Loucy (cell line): ENCODE data around the gene ANKRD49.

ENCODE experiments used
- H2AFZ ChIP-seq: fragments of 200-600 bp; sonication (generic); 2 replicates; pipeline ENCODE4 v1.6.0; 2016; ENCODE audit warnings: antibody characterized with exemption, mild to moderate bottlenecking, low read length, moderate library complexity
- H3F3A ChIP-seq: fragments of 200-600 bp; 2 replicates; pipeline ENCODE4 v1.6.0; 2016; ENCODE audit warnings: antibody characterized with exemption, low read depth, mild to moderate bottlenecking
- H3K27me3 ChIP-seq: fragments of 200-600 bp; sonication (generic); 2 replicates; pipeline ENCODE4 v1.6.1; 2014; ENCODE audit warnings: low read length, mild to moderate bottlenecking; ENCODE audit not compliant: insufficient read depth, poor library complexity, severe bottlenecking
- H3K36me3 ChIP-seq: fragments of 200-600 bp; sonication (generic); 2 replicates; pipeline ENCODE4 v1.6.1; 2016; ENCODE audit warnings: low read length; ENCODE audit not compliant: insufficient read depth
- H3K4me1 ChIP-seq: fragments of 200-600 bp; sonication (generic); 2 replicates; pipeline ENCODE4 v1.5.1; 2014; ENCODE audit warnings: low read length, mild to moderate bottlenecking; ENCODE audit not compliant: insufficient read depth, poor library complexity, severe bottlenecking
- H3K4me2 ChIP-seq: fragments of 200-600 bp; sonication (generic); 2 replicates; pipeline ENCODE4 v1.6.0; 2014; ENCODE audit warnings: antibody characterized with exemption, low read length, low read depth, mild to moderate bottlenecking; ENCODE audit not compliant: poor library complexity, severe bottlenecking
- H3K4me3 ChIP-seq: fragments of 200-600 bp; sonication (generic); 2 replicates; pipeline ENCODE4 v1.5.1; 2014; ENCODE audit warnings: low read length, mild to moderate bottlenecking, mixed read lengths; ENCODE audit not compliant: poor library complexity, severe bottlenecking
- H3K79me2 ChIP-seq: fragments of 200-600 bp; sonication (generic); 2 replicates; pipeline ENCODE4 v1.6.1; 2014; ENCODE audit warnings: low read length; ENCODE audit not compliant: insufficient read depth
- H3K9ac ChIP-seq: fragments of 200-600 bp; sonication (generic); 2 replicates; pipeline ENCODE4 v1.6.0; 2014; ENCODE audit warnings: mild to moderate bottlenecking, low read depth, low read length, moderate library complexity; ENCODE audit not compliant: poor library complexity, severe bottlenecking
- H3K9me2 ChIP-seq: fragments of 200-600 bp; sonication (generic); replicated peaks from 2 replicates; pipeline ENCODE4 v1.6.1; 2016; ENCODE audit warnings: low read depth, low read length, mixed read lengths
- H3K9me3 ChIP-seq: fragments of 200-600 bp; sonication (generic); 2 replicates; pipeline ENCODE4 v1.6.1; 2014; ENCODE audit warnings: mild to moderate bottlenecking, antibody characterized with exemption, low read length, low read depth; ENCODE audit not compliant: insufficient read depth
- H4K20me1 ChIP-seq: fragments of 200-600 bp; sonication (generic); 2 replicates; pipeline ENCODE4 v1.6.0; 2014; ENCODE audit warnings: antibody characterized with exemption, low read length, mild to moderate bottlenecking; ENCODE audit not compliant: insufficient read depth, poor library complexity, severe bottlenecking
- CTCF ChIP-seq: fragments of 200-600 bp; sonication (generic); conservative IDR thresholded peaks from 2 replicates; pipeline ENCODE4 v1.5.1; 2014; ENCODE audit warnings: mild to moderate bottlenecking, antibody characterized with exemption, low read length
- EZH2phosphoT487 ChIP-seq: fragments of 200-600 bp; IDR thresholded peaks from 2 replicates; pipeline ENCODE4 v1.6.1; 2018; ENCODE audit warnings: antibody characterized with exemption, mild to moderate bottlenecking, moderate library complexity, borderline replicate concordance

Gene ANKRD49

GRCh38 chr11:94472916-94473799 lies 20.6 kb upstream of the ANKRD49 start:
- H2AFZ ChIP-seq: no peak overlapping the region
- no peak overlapping the region for H3K4me2 ChIP-seq
- H3F3A ChIP-seq: no peaks in the 10 kb centered on the region
- peaks cover 46% of the 10 kb centered on the region for H3K36me3 ChIP-seq
- no peaks in the 10 kb centered on the region for H3K27me3 ChIP-seq
- H3K9me3 ChIP-seq: no peaks in the 10 kb centered on the region
- no peak for TF ChIP-seq EZH2phosphoT487
- TF ChIP-seq CTCF: no peak
- no peaks in the 10 kb centered on the region for H4K20me1 ChIP-seq
- H3K4me3 ChIP-seq: no peak overlapping the region
- H3K79me2 ChIP-seq: no peaks in the 10 kb centered on the region
- no peak overlapping the region for H3K9ac ChIP-seq
- peaks cover 9% of the 10 kb centered on the region for H3K4me1 ChIP-seq
- H3K9me2 ChIP-seq: no peaks in the 10 kb centered on the region

DNA sequence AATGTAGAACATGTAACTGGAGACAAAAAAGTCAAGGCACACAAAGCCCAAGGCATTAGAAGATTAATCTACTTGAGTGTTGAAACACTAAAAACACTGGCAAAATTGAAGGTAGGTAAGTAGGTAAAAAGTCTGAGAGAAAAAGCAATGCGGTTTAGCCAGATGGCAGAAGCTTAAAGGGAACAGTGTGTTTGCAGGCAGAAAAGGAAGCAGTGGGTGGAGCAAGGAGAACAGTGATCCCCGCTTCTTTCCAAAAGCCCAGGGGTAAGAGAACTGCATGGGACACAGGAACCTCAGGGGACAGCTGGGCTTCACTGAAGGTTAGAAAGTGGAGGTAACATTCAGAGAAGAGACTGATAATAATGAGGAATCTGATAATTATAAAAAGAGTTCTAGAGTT lies 16.2 kb upstream of the ANKRD49 start:
- Histone ChIP-seq H3K4me1 (peaks cover 9% of the 10 kb centered on the region), H3K9me2 (no peaks in the 10 kb centered on the region), H3K79me2 (no peaks in the 10 kb centered on the region), H4K20me1 (peaks cover 3% of the 10 kb centered on the region), H3K36me3 (peaks cover 25% of the 10 kb centered on the region; the same call in 1 of the 2 replicates), H2AFZ (no peak overlapping the region), H3F3A (no peaks in the 10 kb centered on the region), H3K27me3 (no peaks in the 10 kb centered on the region), H3K9me3 (no peaks in the 10 kb centered on the region), H3K9ac (no peak overlapping the region), H3K4me2 (no peak overlapping the region), H3K4me3 (no peak overlapping the region)
- no peak for TF ChIP-seq CTCF
- TF ChIP-seq EZH2phosphoT487: no peak

- H3K4me3 ChIP-seq: no peak overlapping the region
- H3K4me2 ChIP-seq: no peak overlapping the region
- H3K9me3 ChIP-seq: no peaks in the 10 kb centered on the region
- no peaks in the 10 kb centered on the region for H3F3A ChIP-seq
- H3K4me1 ChIP-seq: no peaks in the 10 kb centered on the region
- no peak overlapping the region for H2AFZ ChIP-seq
- peaks cover 6% of the 10 kb centered on the region; the same call in 1 of the 2 replicates for H3K79me2 ChIP-seq
- no peaks in the 10 kb centered on the region for H3K27me3 ChIP-seq
- TF ChIP-seq CTCF (no peak), EZH2phosphoT487 (no peak)
- peaks cover 36% of the 10 kb centered on the region; the same call in 1 of the 2 replicates for H3K36me3 ChIP-seq
- H4K20me1 ChIP-seq: peaks cover 3% of the 10 kb centered on the region
- no peaks in the 10 kb centered on the region for H3K9me2 ChIP-seq
- H3K9ac ChIP-seq: no peak overlapping the region
These were observed 12.4 kb upstream of the ANKRD49 start for GRCh38 chr11:94481342-94481741.
